ENCODE measurements around the gene RTL10.
"Not testable (repeated sequence)": the region's sequence is repeated elsewhere in the genome, so short reads cannot be mapped to it uniquely, and the experiment has no call there.

Gene RTL10

DNA sequence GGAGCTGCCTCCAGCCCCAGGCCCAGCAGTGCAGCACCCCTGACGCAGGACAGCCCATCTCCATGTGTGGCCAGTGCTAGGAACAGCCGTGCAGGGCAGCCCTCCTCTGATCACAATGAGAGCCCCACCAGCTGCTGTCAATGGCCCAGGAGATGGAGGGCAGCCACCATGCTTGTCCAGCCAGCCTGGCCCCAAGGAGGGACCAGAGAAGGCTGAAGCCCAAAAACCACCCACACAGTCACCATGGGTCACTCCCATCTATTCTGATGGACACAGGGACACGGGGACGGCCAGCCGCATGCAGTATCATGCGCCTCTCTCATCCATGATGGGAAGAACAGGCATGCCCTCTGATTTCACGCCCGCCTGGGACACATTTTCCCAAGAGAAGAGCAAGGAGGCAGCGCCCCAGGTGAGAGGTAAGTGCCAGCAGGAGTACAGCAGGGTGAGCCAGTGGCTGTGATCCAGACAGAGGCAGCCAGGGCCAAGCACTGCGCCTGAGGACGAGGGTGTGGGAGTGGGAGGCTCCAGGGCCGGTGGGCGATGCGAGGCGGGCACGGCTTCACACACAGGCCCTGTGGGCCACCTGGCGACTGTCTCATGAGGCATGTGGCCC is 33.6 kb upstream of the RTL10 start:
- DNase-seq (ENCODE audit: low read depth): no peak

DNA sequence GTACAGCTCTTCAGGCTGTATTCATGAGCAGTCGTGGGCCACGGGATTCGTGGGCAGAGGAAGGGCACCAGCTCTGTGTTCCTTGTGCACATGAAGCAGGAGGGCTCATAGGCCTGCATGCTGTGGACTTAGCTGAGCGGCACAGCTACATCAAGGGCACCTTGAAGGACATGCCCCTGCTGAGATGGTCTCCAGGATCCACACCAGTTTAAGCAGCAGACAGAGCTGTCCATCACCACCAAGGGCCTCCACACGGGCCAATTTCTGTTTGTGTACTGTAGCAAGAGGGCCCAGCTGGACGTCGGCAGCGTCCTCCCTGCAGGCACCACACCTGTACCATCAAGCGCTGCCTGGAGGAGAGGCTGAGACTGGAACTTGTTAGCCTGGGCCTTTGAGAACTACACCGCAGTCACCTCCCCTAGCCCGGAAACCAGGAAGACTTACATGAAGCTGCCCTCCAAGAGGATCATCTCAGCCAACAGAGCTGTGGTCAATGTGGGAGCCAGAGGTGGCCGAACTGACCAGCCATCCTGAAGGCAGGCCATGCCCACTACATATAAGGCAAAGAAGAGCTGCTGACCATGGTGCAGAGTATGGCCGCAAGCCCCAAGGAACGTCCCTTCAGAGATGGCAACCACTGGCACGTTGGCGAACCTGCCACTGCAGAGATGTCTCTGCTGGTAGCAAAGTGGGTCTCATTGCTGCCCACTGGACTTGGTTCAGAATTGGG is 32.7 kb upstream of the RTL10 start:
- no peak for DNase-seq (ENCODE audit: low read depth)

GRCh38 chr22:19886605-19887255 is 32.1 kb upstream of the RTL10 start:
- DNase-seq (ENCODE audit: low read depth): no peak

DNA sequence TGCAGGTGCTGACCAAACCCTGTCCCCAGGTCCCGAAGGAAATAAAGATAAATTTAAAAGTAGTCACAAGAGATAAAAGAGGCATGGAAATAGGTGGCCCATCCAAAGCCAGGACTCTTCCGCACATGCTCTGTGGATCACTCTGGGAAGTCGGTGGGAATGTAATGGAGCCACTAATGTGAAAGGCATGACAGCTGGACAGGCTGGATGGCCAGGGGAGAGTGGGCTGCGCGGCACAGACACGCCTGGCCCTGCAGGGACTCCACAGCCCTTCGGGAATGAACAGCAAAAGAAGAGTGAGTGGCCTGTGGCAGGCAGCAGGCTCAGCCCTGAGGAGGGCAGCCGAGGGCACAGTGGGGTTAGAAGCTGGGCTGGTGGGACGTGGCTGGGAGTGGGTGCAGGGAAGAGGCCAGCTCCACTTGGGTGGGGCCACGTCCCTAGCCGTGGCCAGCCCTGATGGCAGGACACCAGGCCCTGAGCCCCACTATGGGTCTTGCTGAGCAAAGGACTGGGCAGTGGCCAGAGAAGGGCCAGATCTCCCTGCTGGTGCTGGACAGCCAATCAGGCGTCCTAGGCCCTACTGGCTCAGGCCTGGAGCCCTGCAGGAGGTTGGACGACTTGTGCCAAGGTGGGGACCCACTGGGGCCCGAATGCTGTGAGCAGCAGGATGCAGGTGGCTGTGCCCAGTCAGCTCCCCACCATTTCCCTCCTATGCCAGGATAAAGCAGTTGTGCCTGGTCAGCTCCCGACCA is 31.3 kb upstream of the RTL10 start:
- DNase-seq (ENCODE audit: low read depth): no peak

DNA sequence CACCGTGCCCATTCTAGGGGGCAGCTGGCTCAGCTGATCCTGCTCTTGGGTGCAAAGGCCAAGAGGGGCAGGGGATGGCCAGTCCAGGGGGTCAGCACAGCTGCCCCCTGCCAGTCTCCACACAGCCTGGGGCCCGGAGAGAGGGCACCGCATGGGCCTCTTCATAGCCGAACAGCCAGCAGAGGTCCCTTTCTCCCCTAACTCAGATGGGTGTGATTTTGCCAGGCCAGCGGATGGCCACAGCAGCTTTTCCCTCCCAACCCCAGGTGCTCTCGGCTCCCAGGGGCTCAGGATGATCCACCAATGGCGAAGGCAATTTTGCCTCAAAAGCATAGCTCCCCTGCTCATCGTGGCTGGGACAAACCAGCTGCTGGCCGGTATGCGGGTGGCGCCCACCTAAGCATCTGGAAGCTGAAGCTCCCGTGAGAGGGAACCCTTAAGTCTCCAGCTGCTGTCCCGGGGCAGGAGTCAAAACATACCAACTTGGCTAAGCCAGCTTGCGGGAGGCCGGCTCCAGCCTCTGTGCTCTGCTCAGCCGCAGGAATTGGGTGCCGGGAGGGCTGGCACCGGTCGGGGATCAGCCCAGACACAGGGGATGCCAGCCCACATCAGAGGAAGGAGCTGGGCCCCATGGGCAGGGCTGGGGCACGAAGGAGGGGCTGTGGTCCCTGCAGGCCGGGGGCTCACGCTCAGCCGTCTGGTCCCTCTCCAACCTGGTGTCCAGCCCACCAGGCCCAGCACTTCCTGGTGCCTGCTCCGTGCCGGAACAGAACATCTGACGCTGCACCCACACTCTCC is 30.5 kb upstream of the RTL10 start:
- no peak for DNase-seq (ENCODE audit: low read depth)

GRCh38 chr22:19884161-19884953 is 29.7 kb upstream of the RTL10 start:
- DNase-seq (ENCODE audit: low read depth): no peak

DNA sequence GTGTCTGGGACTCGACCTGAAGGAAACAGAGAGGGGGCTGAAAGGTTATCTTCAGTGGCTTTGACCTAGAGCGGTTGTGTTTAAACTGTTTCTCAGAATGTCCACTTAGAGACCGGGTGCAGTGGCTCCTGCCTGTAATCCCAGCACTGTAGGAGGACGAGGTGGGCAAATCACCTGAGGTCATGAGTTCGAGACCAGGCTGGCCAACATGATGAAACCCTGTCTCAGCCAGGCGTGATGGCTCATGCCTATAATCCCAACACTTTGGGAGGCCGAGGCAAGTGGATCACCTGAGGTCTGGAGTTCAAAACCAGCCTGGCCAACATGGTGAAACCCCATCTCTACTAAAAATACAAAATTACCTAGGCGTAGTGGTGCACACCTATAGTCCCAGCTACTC is 28.8 kb upstream of the RTL10 start:
- DNase-seq (ENCODE audit: low read depth): not testable (repeated sequence)

DNA sequence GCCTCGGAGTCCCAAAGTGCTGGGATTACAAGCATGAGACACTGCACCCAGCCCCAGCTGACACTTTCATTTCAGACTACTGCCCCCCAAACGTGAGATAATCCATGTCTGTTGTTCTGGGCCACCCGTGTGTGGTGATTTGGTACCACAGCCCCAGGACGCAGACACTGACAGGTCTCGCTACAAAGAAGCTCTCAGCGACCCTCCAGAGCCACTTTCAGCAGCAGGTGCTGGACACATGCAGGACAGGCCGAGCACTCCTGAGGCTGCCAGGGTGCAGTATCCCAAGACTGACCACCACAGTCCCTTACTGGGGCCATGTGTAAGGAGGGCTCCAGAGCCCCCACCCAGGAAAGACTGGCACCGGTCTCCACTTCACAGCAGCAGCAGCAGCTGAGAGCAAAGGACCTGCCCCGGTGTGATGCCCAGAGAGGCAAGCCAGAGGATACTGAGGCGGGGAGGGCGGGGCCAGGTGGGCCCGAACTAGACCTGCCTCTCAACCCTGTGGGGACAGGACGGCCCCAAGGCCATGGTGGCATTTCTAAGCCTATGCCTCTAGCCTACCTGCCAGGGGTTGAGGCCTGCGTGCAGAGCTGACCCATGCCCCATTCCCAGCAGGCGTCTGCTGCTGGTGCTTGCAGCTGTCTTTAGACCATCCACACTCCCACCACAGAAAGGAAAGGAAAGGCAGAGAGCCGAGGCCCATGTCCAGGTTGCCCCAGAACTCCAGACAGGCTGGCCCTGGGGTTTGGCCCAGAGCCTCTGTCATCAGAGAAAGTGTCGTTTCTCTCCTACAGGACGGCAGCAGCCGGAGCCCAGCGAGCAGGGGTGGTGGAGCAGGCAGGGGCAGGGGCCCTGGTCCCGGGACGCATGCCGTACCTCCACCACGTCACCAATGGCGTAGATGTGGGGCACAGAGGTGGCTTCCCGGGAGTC is 28.0 kb upstream of the RTL10 start:
- no peak for DNase-seq (ENCODE audit: low read depth)

GRCh38 chr22:19880786-19881569 is 26.3 kb upstream of the RTL10 start:
- DNase-seq (ENCODE audit: low read depth): no peak

DNA sequence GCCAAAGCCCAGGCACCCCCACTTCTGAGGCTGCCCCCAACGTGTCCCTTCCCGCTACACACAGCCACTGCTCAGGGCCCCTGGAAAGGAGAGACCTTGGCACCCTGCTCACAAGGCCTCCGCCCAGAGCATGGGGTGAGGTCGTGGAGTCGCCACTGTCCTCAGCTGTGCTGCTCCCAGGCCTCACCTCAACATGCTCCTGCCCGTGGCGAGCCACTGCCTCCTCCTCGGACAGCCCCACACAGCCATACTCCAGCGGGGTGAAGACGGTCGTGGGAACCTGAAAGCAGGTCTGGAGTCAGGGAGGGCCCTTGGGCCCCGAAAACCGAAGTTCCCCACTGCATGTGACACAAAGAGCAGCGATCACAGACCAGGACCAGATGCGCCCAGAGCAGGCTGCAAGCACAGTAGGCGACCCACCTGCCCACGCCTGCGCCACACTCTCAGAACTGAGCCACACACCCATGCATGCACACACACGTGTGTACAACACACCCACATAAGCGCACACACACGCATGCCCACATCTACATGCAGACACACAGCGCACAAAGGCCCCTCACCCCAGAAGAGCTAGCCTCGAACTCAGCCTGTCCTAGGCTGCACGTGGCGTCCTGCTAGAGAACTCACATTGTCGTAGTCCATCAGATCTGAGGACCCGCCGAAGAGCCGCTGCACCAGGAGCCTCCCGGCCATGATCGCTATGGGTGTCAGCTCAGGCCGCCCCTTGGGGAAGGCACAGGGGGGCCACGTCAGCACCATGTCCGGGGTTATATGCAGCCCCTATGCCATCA is 25.5 kb upstream of the RTL10 start:
- no peak for DNase-seq (ENCODE audit: low read depth)

DNA sequence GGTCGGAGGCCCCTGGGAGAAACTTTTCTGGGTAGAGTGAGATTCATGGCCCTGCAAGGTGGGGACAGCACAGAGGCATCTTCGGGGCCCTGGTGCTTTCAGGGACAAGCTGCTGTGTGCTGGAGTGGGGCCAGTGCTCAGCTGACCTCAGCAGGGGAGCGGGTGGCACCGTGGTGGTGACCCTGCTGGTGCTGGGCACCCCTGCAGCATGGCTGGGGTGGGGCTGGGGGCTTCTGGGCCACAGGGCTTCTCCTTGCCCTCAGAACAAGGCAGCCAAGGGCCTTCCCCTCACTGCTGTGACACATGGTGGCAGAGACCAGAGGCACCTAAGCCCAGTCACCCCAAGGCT is 24.9 kb upstream of the RTL10 start:
- no peak for DNase-seq (ENCODE audit: low read depth)

GRCh38 chr22:19879246-19879570 is 24.5 kb upstream of the RTL10 start:
- DNase-seq (ENCODE audit: low read depth): no peak

DNA sequence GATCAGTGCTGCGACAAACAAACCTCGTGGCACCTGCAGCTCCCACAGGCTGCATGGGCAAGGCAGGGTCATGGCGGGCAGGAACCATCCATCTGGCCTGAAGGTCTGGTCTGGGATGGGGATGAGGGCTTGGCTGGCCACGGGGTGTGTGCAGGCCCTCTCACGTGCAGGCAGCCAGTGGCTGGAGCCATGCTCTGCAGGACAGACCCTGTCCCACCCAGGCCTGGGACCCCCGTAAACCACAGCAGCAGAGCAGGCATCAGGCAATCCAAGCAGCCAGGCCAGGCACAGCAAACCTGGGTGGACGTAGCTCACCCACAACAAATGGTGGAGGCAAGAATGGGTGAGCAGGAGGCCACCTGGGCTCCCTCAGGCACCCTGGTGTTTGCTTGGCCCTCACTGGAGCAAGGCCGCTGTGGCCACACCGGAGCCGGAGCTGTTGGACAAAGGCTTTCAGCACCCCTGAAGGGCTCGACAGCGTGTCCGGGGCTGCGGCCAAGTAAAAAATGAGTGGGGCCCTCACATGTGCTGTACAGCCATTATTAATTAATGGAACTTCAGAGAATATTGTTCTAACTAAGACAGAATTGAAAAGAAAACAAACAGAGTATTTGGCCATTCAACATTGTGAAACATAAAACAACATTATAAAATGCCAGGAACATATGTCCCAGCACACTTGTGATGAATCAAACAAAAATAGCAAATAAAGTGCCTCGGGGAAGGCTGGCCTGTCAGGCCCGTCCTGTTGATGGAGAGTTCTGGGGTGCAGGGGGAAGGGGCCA is 24.0 kb upstream of the RTL10 start:
- no peak for DNase-seq (ENCODE audit: low read depth)

GRCh38 chr22:19877626-19878339 is 23.1 kb upstream of the RTL10 start:
- DNase-seq (ENCODE audit: low read depth): no peak

GRCh38 chr22:19876941-19877625 is 22.4 kb upstream of the RTL10 start:
- no peak for DNase-seq (ENCODE audit: low read depth)

DNA sequence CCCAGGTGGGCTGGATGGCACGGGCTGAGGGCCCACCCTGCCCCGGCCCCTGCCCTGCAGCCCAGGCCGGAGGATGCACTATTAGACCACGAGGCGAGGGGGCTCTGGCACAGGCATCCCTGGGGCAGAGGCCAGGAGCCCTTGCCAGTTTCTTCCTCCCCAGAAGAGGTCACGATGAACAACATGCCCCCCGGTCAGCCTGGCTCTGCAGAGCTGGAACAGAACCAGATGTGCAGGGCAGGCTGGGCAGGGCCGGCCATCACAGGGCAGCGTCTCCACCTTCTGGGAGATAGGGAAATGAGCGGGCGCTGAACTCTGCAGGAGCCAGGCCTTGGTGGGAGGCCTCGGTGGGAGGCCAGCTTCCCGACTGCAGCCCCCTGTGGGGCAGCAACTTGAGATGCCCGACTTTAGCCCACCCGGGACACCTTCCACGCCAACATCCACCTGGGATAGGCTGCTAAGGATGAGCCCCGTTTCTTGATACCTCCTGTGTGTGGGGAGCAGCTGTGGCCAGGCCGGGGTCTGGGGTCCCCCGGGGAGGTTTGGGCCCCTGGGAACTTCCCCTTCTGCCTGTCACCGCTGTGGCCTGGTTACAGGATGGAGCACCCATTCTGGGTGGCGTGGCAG is 21.8 kb upstream of the RTL10 start:
- DNase-seq (ENCODE audit: low read depth): no peak

All from activated T-cell treated with anti-CD3 and anti-CD28 coated beads for 48 hours (primary cell).